Breast epithelium (tissue), 3 donors: ENCODE results near the gene EFL1.

Experiments used
- CTCF ChIP-seq, 3 donors: fragments of 450-650 bp; IDR thresholded peaks; one replicate each; pipeline ENCODE4 v1.5.1; 2016 to 2017; ENCODE audit warnings: antibody characterized with exemption in 3 of 3, mild to moderate bottlenecking in 3 of 3, moderate library complexity in 3 of 3
- POLR2A ChIP-seq: fragments of 450-650 bp; IDR thresholded peaks from one replicate; pipeline ENCODE4 v1.6.1; 2016; ENCODE audit warnings: antibody characterized with exemption, mild to moderate bottlenecking, moderate library complexity
- POLR2AphosphoS5 ChIP-seq, 3 donors: sonication (generic); formaldehyde crosslinking; IDR thresholded peaks; one replicate each; pipeline ENCODE4 v1.6.1; 2017; ENCODE audit warnings: antibody characterized with exemption in 3 of 3

GRCh38 chr15:82186161-82186560 lies 76.4 kb downstream of the EFL1 start:
- no peak for TF ChIP-seq CTCF (IDR thresholded peaks at IDR 0.05)
- TF ChIP-seq POLR2A = no peak
- TF ChIP-seq POLR2AphosphoS5 (IDR thresholded peaks at IDR 0.05) = no peak
